ENCODE results near the gene TM4SF4. TPM values are rescaled to one million over a fixed set of nuclear protein-coding genes. Genes with fewer than 3 reads are reported as not detected.

TM4SF4 gene
- total RNA-seq, 4 donors from 2014 or later = 0.32 TPM; not detected in 3

- no peak for DNase-seq (ENCODE audit: low spot score in 2 of 2)
- H3K27ac ChIP-seq = no peak overlapping the region
- TF ChIP-seq CTCF (IDR thresholded peaks at IDR 0.05) (no peak), EP300 (IDR thresholded peaks at IDR 0.05) (no peak), POLR2AphosphoS5 (IDR thresholded peaks at IDR 0.05) (no peak), POLR2A (IDR thresholded peaks at IDR 0.05) (no peak)
- H3K9me3 ChIP-seq = no peaks in the 10 kb centered on the region
- H3K27me3 ChIP-seq = no peaks in the 10 kb centered on the region
- H3K4me3 ChIP-seq = no peak overlapping the region
- 83% methylated on average over 10 of the region's 10 CpGs for WGBS
- H3K36me3 ChIP-seq = no peaks in the 10 kb centered on the region
- H3K4me1 ChIP-seq = no peaks in the 10 kb centered on the region
Observed at GRCh38 chr3:149465351-149465883, 9.1 kb upstream of the TM4SF4 start.

GRCh38 chr3:149466192-149466591 lies 8.3 kb upstream of the TM4SF4 start:
- no peaks in the 10 kb centered on the region for H3K36me3 ChIP-seq
- H3K27ac ChIP-seq = no peak overlapping the region
- H3K4me3 ChIP-seq = no peak overlapping the region
- TF ChIP-seq POLR2AphosphoS5 (IDR thresholded peaks at IDR 0.05) (no peak), POLR2A (IDR thresholded peaks at IDR 0.05) (no peak), EP300 (IDR thresholded peaks at IDR 0.05) (no peak), CTCF (IDR thresholded peaks at IDR 0.05) (no peak)
- WGBS = 80% methylated on average over 4 of the region's 4 CpGs
- H3K4me1 ChIP-seq = no peaks in the 10 kb centered on the region
- DNase-seq (ENCODE audit: low spot score in 2 of 2) = no peak
- no peaks in the 10 kb centered on the region for H3K27me3 ChIP-seq
- H3K9me3 ChIP-seq = no peaks in the 10 kb centered on the region

DNA sequence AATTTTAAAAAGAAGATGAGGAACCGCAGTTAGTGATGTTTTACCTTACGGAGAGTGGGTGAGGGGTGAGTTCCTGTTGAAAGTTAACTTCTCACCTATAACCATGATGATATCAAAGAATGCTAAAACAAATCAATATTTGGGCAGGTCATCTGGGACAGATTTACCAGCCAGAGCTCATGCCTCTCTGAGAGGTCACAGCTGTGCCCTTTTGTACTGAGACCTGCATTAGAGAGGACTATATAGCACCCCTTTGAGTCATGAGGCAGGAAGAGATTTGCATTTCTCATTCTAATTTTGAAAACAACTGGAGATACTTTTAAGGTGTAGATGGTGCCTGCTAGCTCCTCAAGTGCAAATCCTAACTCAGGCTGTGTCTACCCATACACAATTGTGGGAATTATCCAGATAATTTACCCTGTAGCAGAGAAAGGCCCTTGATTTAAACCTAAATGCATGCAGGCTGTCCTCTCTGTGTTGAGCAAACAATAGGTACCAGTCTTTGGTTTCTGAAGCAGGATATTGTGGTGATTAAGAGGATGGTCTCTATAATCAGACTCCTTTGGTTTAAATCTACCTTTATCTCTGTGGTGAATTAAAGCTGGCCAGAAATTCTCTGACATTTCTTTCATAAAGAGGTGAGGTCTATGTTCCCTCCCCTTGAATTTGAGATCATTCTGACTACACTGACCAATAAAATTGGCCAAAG lies 5.8 kb upstream of the TM4SF4 start:
- Histone ChIP-seq H3K4me3 (no peak overlapping the region), H3K9me3 (no peaks in the 10 kb centered on the region), H3K36me3 (no peaks in the 10 kb centered on the region), H3K27me3 (no peaks in the 10 kb centered on the region), H3K27ac (no peak overlapping the region), H3K4me1 (peaks cover 11% of the 10 kb centered on the region)
- TF ChIP-seq CTCF (IDR thresholded peaks at IDR 0.05) = no peak
- no peak for TF ChIP-seq EP300 (IDR thresholded peaks at IDR 0.05)
- TF ChIP-seq POLR2A (IDR thresholded peaks at IDR 0.05) = no peak
- no peak for TF ChIP-seq POLR2AphosphoS5 (IDR thresholded peaks at IDR 0.05)
- 85% methylated on average over 2 of the region's 2 CpGs for WGBS
- DNase-seq (ENCODE audit: low spot score in 2 of 2) = no peak

DNA sequence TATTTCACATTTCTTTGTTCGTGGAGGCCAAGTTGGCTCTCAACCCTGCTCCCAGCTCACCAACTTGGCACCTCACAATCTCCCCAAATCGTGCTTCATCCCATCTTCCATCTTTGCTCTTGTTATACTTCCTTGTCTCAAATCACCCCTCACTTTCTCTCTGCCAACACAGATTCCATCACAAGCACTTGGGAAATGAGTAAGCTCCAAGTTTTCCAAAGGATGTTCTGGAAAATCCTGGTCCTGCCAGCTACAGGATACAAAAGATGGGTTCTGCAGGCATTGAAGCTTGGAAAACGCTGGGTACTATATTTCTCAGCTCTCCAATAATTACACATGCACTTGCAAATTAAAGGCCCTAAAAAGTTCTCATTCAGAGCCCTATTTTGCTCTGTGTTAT lies 4.1 kb upstream of the TM4SF4 start:
- H3K36me3 ChIP-seq = no peaks in the 10 kb centered on the region
- H3K9me3 ChIP-seq = no peaks in the 10 kb centered on the region
- H3K4me1 ChIP-seq = peaks cover 23% of the 10 kb centered on the region
- TF ChIP-seq POLR2A (IDR thresholded peaks at IDR 0.05) (no peak), EP300 (IDR thresholded peaks at IDR 0.05) (no peak), CTCF (IDR thresholded peaks at IDR 0.05) (no peak), POLR2AphosphoS5 (IDR thresholded peaks at IDR 0.05) (no peak)
- 61% methylated on average over 3 of the region's 3 CpGs for WGBS
- H3K27me3 ChIP-seq = no peaks in the 10 kb centered on the region
- H3K27ac ChIP-seq = no peak overlapping the region
- DNase-seq (ENCODE audit: low spot score in 2 of 2) = no peak
- no peak overlapping the region for H3K4me3 ChIP-seq

GRCh38 chr3:149472030-149472797 lies 2.3 kb upstream of the TM4SF4 start:
- TF ChIP-seq POLR2AphosphoS5 (IDR thresholded peaks at IDR 0.05) (no peak), POLR2A (IDR thresholded peaks at IDR 0.05) (no peak), EP300 (IDR thresholded peaks at IDR 0.05) (no peak), CTCF (IDR thresholded peaks at IDR 0.05) (no peak)
- 65% methylated on average over 2 of the region's 2 CpGs for WGBS
- H3K27me3 ChIP-seq = no peaks in the 10 kb centered on the region
- H3K27ac ChIP-seq = no peak overlapping the region
- H3K9me3 ChIP-seq = no peaks in the 10 kb centered on the region
- no peak overlapping the region for H3K4me3 ChIP-seq
- peaks cover 23% of the 10 kb centered on the region for H3K4me1 ChIP-seq
- H3K36me3 ChIP-seq = no peaks in the 10 kb centered on the region
- no peak for DNase-seq (ENCODE audit: low spot score in 2 of 2)

Measured in suprapubic skin (tissue), 4 donors.